Sigmoid colon (tissue), 4 donors: ENCODE results near the gene SYNJ2.

Experiments used
- CTCF ChIP-seq, 4 experiments: fragments of 450-650 bp in 3 of 4; fragments of 200-600 bp in 1 of 4; IDR thresholded peaks; one replicate each; pipeline ENCODE4 v1.5.1; 2016 to 2019; ENCODE audit warnings: antibody characterized with exemption in 4 of 4, mild to moderate bottlenecking in 3 of 4, moderate library complexity in 2 of 4
- EP300 ChIP-seq, 4 donors: sonication (generic); formaldehyde crosslinking; IDR thresholded peaks; one replicate each; pipeline ENCODE4 v1.6.1; 2017; ENCODE audit warnings: antibody characterized with exemption in 4 of 4
- POLR2A ChIP-seq, 2 donors: fragments of 450-650 bp; IDR thresholded peaks; one replicate each; pipeline ENCODE4 v1.6.1; 2016; ENCODE audit warnings: antibody characterized with exemption in 2 of 2, mild to moderate bottlenecking in 2 of 2, moderate library complexity in 2 of 2
- POLR2AphosphoS5 ChIP-seq, 4 donors: sonication (generic); formaldehyde crosslinking; IDR thresholded peaks; one replicate each; pipeline ENCODE4 v1.6.1; 2017; ENCODE audit warnings: antibody characterized with exemption in 4 of 4

- TF ChIP-seq CTCF (IDR thresholded peaks at IDR 0.05) (no peak), POLR2AphosphoS5 (IDR thresholded peaks at IDR 0.05) (no peak), POLR2A (IDR thresholded peaks at IDR 0.05) (no peak), EP300 (IDR thresholded peaks at IDR 0.05) (no peak)
Measured at GRCh38 chr6:158038291-158039177, 56.9 kb downstream of the SYNJ2 start.
